Peyer's patch (tissue), 4 donors: Measurements from ENCODE around the gene DDX31. TPM values are rescaled to one million over a fixed set of nuclear protein-coding genes. Genes with fewer than 3 reads are reported as not detected.
A peak's percentile ranks its signal among the peaks of the same experiment; 100 is the strongest.

Experiments
- DNase-seq, 3 donors: peaks; one replicate each; pipeline ENCODE4 v3.0.0-alpha.2; 2017 to 2019
- H3K27ac ChIP-seq, 4 donors: fragments of 200-600 bp; sonication (generic); one replicate each; pipeline ENCODE4 v1.5.1; 2016 to 2019
- H3K27me3 ChIP-seq, 2 donors: fragments of 200-600 bp; sonication (generic); one replicate each; pipeline ENCODE4 v1.5.1; 2019
- H3K36me3 ChIP-seq, 3 donors: fragments of 200-600 bp; sonication (generic); one replicate each; pipeline ENCODE4 v1.5.1; 2016 to 2019
- H3K4me1 ChIP-seq, 4 donors: fragments of 200-600 bp; sonication (generic); one replicate each; pipeline ENCODE4 v1.5.1; 2016 to 2019
- H3K4me3 ChIP-seq, 4 donors: fragments of 200-600 bp; sonication (generic); 1 replicate in 3 of 4; 2 replicates in 1 of 4; pipeline ENCODE4 v1.5.1; 2016 to 2019; ENCODE audit warnings: mild to moderate bottlenecking in 1 of 4
- H3K9me3 ChIP-seq, 4 donors: fragments of 200-600 bp; sonication (generic); one replicate each; pipeline ENCODE4 v1.5.1; 2016 to 2019; ENCODE audit warnings: mild to moderate bottlenecking in 1 of 4
- POLR2A ChIP-seq, 2 donors: fragments of 450-650 bp; IDR thresholded peaks; one replicate each; pipeline ENCODE4 v1.5.1; 2017; ENCODE audit warnings: antibody characterized with exemption in 2 of 2, mild to moderate bottlenecking in 2 of 2, moderate library complexity in 2 of 2
- total RNA-seq, 4 donors: library from RNA; depleted of rRNA; stranded (reverse); fragments of >200 nt; gene quantifications; one replicate each; pipeline ENCODE4 v1.1.0, GENCODE V29; 2016
- TF ChIP-seq, protein P1 (sequence below), 6 experiments: fragments of 450-650 bp in 4 of 6; fragments of 200-600 bp in 2 of 6; sonication (generic) in 1 of 6; IDR thresholded peaks; one replicate each; pipeline ENCODE4 v1.5.1; 2017 to 2019; ENCODE audit warnings: antibody characterized with exemption in 6 of 6, mild to moderate bottlenecking in 3 of 6, moderate library complexity in 1 of 6

DDX31 gene
- total RNA-seq, 4 donors from 2014 or later, result 4.9 to 14.0 (median 9.0) TPM

DNA sequence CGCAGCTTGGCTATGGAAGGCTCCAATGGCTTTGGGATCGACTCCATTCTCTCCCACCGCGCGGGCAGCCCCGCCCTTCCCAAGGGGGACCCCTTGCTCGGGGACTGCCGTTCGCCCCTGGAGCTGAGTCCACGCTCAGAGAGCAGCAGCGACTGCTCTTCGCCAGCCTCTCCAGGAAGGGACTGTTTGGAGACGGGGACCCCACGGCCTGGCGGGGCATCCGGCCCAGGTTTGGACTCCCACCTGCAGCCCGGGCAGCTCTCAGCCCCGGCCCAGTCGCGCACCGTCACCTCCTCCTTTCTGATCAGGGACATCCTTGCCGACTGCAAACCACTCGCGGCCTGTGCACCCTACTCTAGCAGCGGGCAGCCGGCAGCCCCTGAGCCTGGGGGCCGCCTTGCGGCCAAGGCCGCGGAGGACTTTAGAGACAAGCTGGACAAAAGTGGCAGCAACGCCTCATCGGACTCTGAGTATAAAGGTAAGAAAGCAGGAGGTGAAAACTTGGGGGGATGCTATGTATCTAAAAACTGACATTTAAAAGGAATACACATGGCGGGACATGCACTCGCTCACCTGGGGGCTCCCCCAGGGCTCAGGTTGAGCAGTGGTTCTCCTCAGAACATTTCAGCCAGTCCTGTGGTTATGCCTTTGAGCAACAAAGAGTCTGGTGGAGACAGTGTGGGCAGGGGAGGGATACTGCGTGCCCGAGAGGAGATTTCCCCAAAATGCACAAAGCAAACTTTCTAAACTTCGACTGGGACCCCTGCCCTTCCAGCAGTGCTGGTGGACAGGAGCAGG, 86.8 kb downstream of the DDX31 start:
- Histone ChIP-seq H3K9me3 (peaks cover 0 to 8% (median 0%) of the 10 kb centered on the region in 4 donors), H3K27me3 (peaks cover 0 to 91% of the 10 kb centered on the region in 2 donors), H3K27ac (no peak overlapping the region), H3K4me3 (no peak overlapping the region), H3K4me1 (peaks cover 0 to 12% (median 4%) of the 10 kb centered on the region in 4 donors), H3K36me3 (no peaks in the 10 kb centered on the region)
- no peak for DNase-seq
- TF ChIP-seq POLR2A (IDR thresholded peaks at IDR 0.05), result no peak
- TF ChIP-seq, protein P1, sequence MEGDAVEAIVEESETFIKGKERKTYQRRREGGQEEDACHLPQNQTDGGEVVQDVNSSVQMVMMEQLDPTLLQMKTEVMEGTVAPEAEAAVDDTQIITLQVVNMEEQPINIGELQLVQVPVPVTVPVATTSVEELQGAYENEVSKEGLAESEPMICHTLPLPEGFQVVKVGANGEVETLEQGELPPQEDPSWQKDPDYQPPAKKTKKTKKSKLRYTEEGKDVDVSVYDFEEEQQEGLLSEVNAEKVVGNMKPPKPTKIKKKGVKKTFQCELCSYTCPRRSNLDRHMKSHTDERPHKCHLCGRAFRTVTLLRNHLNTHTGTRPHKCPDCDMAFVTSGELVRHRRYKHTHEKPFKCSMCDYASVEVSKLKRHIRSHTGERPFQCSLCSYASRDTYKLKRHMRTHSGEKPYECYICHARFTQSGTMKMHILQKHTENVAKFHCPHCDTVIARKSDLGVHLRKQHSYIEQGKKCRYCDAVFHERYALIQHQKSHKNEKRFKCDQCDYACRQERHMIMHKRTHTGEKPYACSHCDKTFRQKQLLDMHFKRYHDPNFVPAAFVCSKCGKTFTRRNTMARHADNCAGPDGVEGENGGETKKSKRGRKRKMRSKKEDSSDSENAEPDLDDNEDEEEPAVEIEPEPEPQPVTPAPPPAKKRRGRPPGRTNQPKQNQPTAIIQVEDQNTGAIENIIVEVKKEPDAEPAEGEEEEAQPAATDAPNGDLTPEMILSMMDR (IDR thresholded peaks at IDR 0.05), result no peak

DNA sequence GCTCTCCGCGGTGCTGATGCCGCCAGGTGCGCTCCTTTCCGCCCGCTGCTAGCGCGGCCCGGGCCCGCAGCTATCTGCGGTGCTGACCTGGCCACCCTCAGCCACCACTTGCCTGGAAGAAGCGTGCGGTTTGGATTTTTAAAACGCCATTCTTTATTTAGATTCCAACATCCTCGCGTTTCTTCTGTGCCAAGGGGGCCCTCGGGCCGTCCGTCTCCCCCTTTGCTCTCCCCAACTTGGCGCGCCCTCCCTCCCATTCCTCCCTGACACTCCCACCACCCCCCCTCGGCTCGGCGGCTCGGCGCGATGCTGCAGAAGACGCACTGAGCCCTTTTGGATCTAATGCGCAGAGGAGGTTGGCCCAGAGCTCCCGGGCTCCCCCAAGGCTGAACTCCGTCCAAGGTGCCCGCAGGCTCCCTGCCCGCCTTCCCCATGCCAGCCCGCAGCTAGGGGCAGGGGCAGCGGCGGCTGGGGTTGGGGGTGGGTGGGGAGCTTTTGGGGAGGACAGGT, 87.5 kb downstream of the DDX31 start, which contains the start of gene BARHL1:
BARHL1 (plus strand) TSS at position 331 of the 510 bp plus-strand sequence. CDS start 192 bp downstream, outside the sequence.
- peaks cover 0 to 85% of the 10 kb centered on the region in 2 donors for H3K27me3 ChIP-seq
- H3K4me3 ChIP-seq, result peak within 1 kb of the TSS in 2 of 4 donors; percentile 7 to 30
- TF ChIP-seq, protein P1 (IDR thresholded peaks at IDR 0.05), result no peak
- no peak for TF ChIP-seq POLR2A (IDR thresholded peaks at IDR 0.05)
- H3K27ac ChIP-seq, result no peak within 1 kb of the TSS
- H3K36me3 ChIP-seq, result no peaks in the 10 kb centered on the region
- H3K4me1 ChIP-seq, result peaks cover 0 to 12% (median 4%) of the 10 kb centered on the region in 4 donors
- no peak for DNase-seq
- H3K9me3 ChIP-seq, result peaks cover 0 to 8% (median 0%) of the 10 kb centered on the region in 4 donors

DNA sequence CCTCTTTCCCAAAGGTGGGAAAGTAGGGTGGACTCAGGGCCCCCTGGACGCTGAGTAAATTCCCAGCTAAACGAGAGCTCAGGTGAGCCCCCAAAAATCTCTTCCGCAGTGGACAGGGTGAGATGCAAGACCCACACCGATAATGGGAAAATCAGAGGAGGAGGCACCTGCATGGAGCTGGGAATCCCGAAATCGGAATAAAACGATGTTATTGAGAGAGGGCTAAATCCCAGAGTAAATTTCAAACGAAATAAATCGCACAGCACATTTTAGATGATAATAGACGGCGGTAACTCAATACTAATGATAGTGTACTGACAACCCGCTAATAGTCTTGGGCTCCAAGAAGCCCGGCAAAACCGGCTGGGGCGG, 90.4 kb downstream of the DDX31 start:
- DNase-seq, result no peak
- Histone ChIP-seq H3K27me3 (peaks cover 0 to 57% of the 10 kb centered on the region in 2 donors), H3K9me3 (peaks cover 0 to 8% (median 0%) of the 10 kb centered on the region in 4 donors), H3K27ac (no peak overlapping the region), H3K36me3 (no peaks in the 10 kb centered on the region), H3K4me1 (peaks cover 0 to 12% (median 0%) of the 10 kb centered on the region in 4 donors), H3K4me3 (no peak overlapping the region)
- TF ChIP-seq, protein P1 (IDR thresholded peaks at IDR 0.05), result no peak
- no peak for TF ChIP-seq POLR2A (IDR thresholded peaks at IDR 0.05)

DNA sequence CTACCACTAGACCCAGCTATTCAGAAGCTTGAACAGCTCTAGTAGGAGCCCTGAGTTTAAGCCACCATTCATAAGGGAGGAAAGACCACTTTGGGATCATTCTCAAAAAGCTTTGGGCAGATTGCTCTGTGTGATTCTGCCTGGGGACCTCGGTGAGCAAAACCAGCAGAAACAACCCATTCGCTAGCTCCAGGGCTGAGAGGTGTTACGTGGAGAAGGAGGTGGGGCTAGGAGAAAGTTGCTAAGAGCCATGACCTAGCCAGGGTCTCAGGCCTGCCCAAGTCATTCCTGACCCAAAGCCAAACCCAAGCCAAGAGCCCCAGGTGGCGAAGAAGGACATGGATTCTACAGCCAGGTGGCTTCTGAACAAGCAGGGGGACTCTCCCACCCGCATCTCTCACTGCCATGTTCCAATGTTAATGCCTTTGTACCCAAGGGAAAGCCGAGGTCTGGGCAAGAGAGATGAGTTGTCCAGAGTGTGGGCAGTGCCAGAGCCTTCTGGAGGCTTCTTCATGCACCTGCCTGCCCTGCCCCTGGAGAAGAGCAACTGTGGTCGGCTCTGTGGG, 91.3 kb downstream of the DDX31 start:
- H3K27me3 ChIP-seq, result peaks cover 0 to 51% of the 10 kb centered on the region in 2 donors

DNA sequence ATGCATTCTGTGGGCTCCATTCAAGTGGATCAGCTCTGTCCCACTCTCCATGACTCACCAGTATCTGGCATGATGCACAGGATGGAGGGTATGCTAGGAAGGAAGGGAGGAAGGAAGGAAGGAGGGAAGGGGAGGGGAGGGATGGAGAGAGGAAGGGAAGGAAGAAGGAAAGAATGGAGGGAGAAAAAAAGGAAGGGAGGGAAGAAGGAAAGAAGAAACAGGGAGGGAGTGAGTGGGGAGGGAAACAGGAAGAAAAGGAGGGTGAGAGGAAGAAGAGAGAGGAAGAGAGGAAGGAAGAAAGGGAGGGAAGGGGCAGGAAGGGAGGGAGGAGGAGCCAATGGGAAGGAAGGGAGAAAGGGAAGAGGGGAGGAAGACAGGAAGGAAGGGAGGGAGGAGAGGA, 92.7 kb downstream of the DDX31 start:
- Histone ChIP-seq H3K27ac (no peak overlapping the region), H3K4me3 (no peak overlapping the region), H3K36me3 (no peaks in the 10 kb centered on the region), H3K9me3 (no peaks in the 10 kb centered on the region), H3K4me1 (peaks cover 0 to 7% (median 0%) of the 10 kb centered on the region in 4 donors), H3K27me3 (peaks cover 0 to 38% of the 10 kb centered on the region in 2 donors)
- no peak for DNase-seq
- TF ChIP-seq, protein P1 (IDR thresholded peaks at IDR 0.05), result no peak
- TF ChIP-seq POLR2A (IDR thresholded peaks at IDR 0.05), result no peak

More for the DNA sequence above, 91.3 kb downstream of the DDX31 start:
- no peak for DNase-seq
- Histone ChIP-seq H3K36me3 (no peaks in the 10 kb centered on the region), H3K4me1 (peaks cover 0 to 12% (median 0%) of the 10 kb centered on the region in 4 donors), H3K4me3 (no peak overlapping the region), H3K9me3 (peaks cover 0 to 8% (median 0%) of the 10 kb centered on the region in 4 donors), H3K27ac (no peak overlapping the region)
- TF ChIP-seq, protein P1 (IDR thresholded peaks at IDR 0.05), result no peak
- TF ChIP-seq POLR2A (IDR thresholded peaks at IDR 0.05), result no peak
